NCI-H82 treated with DMSO at 0.1 percent for 48 hours (cell line): ENCODE measurements around the gene KRTAP22-1.

Experiments used
- DNase-seq: peaks from one replicate; lab custom pipeline; 2025; ENCODE audit not compliant: unreplicated experiment; lab: John Stamatoyannopoulos, UW

Gene KRTAP22-1

GRCh38 chr21:30623362-30623761 is 22.5 kb downstream of the KRTAP22-1 start:
- no peak for DNase-seq

- DNase-seq, result no peak
These were observed 24.7 kb downstream of the KRTAP22-1 start for GRCh38 chr21:30625449-30626165.

GRCh38 chr21:30628109-30628508 is 27.2 kb downstream of the KRTAP22-1 start:
- no peak for DNase-seq

- no peak for DNase-seq
These were observed 28.3 kb downstream of the KRTAP22-1 start for GRCh38 chr21:30629200-30629599.

GRCh38 chr21:30634906-30635305 is 34.0 kb downstream of the KRTAP22-1 start, which contains the start of gene KRTAP20-2:
Gene KRTAP20-2, plus strand, starts transcription at chr21:30635206. Its CDS starts 58 bp downstream, at chr21:30635264.
- no peak for DNase-seq

GRCh38 chr21:30638686-30639085 is 37.8 kb downstream of the KRTAP22-1 start:
- DNase-seq, result no peak

GRCh38 chr21:30642564-30642963 is 41.7 kb downstream of the KRTAP22-1 start, which contains the start of gene KRTAP20-3:
Gene KRTAP20-3, plus strand, starts transcription at chr21:30642864.
- DNase-seq, result no peak

- no peak for DNase-seq
These were observed 46.1 kb downstream of the KRTAP22-1 start for GRCh38 chr21:30646904-30647414.
